Activated CD4-positive, alpha-beta T cell treated with anti-CD3 and anti-CD28 coated beads for 36 hours (primary cell): ENCODE data around the gene PIM3. TPM values are rescaled to one million over a fixed set of nuclear protein-coding genes. Genes with fewer than 3 reads are reported as not detected.

ENCODE experiments used
- ATAC-seq: fragments of 200-7000 bp; cut with Tn5 transposase; one replicate; pipeline ENCODE4 v1.10.0; 2021; ENCODE audit warnings: mild to moderate bottlenecking, moderate library complexity
- CTCF ChIA-PET: fragments of 350-600 bp; sonication (Branson Sonifier 250); formaldehyde crosslinking; loops from one replicate; lab custom pipeline; 2021; ENCODE audit warnings: antibody characterized with exemption; lab: Charles Lee
- POLR2A ChIA-PET: fragments of 350-600 bp; sonication (Branson Sonifier 250); formaldehyde crosslinking; loops from one replicate; lab custom pipeline; 2021; ENCODE audit warnings: antibody characterized with exemption, inconsistent platforms; lab: Charles Lee
- DNase-seq: peaks from one replicate; pipeline ENCODE4 v3.0.0-alpha.2; 2020
- H3K27ac Mint-ChIP-seq: one replicate; pipeline ENCODE4 v1.8.0; 2021; ENCODE audit warnings: mixed read lengths
- H3K27me3 Mint-ChIP-seq: one replicate; pipeline ENCODE4 v1.8.0; 2021; ENCODE audit warnings: mixed read lengths
- H3K36me3 Mint-ChIP-seq: one replicate; pipeline ENCODE4 v1.8.0; 2021; ENCODE audit warnings: low read depth, mixed read lengths
- H3K4me1 Mint-ChIP-seq: one replicate; pipeline ENCODE4 v1.8.0; 2021; ENCODE audit warnings: mixed read lengths
- H3K4me3 Mint-ChIP-seq: one replicate; pipeline ENCODE4 v1.8.0; 2021; ENCODE audit warnings: mild to moderate bottlenecking, moderate library complexity, mixed read lengths
- H3K9me3 Mint-ChIP-seq: one replicate; pipeline ENCODE4 v1.8.0; 2021; ENCODE audit warnings: low read depth, mixed read lengths
- intact Hi-C, 2 experiments: fragments of 100-400 bp; cut with DNase I in 1 of 2; cut with micrococcal nuclease in 1 of 2; formaldehyde crosslinking; loops; one replicate each; pipeline versions ENCODE4 v1.14.2 to v1.15.1; 2022 to 2024; cut with DNase I, micrococcal nuclease
- total RNA-seq, 2 experiments: library from RNA; stranded (reverse); gene quantifications; one replicate each; pipeline ENCODE4 v1.2.3, GENCODE V29; 2021

PIM3 gene
- total RNA-seq, 2 experiments from 2014 or later: 127 to 165 TPM

- CTCF ChIA-PET: interaction anchor here (0.7 to 1.1 kb wide), 2 partner anchors 25 to 30 kb away, joined by 3 to 4 read pairs; no protein-coding TSS in a partner anchor
- H3K27me3 Mint-ChIP-seq: peaks cover 4% of the 10 kb centered on the region
- POLR2A ChIA-PET: interaction anchor here (0.7 kb wide), 1 partner anchor 33 kb away, joined by 3 read pairs; no protein-coding TSS in a partner anchor
- no peak overlapping the region for H3K4me3 Mint-ChIP-seq
- no peak overlapping the region for H3K27ac Mint-ChIP-seq
- ATAC-seq (no peak), DNase-seq (no peak)
- H3K4me1 Mint-ChIP-seq: peaks cover 9% of the 10 kb centered on the region
- H3K9me3 Mint-ChIP-seq: peaks cover 2% of the 10 kb centered on the region
- intact Hi-C loops: loop anchor here in 1 of 2 experiments (1.0 to 2.0 kb wide), 2 partner anchors 17 to 82 kb away; partner anchors contain the start of genes ALG12 and CRELD2
- no peaks in the 10 kb centered on the region for H3K36me3 Mint-ChIP-seq
Observed at GRCh38 chr22:49999946-50000586, 39.5 kb downstream of the PIM3 start.

DNA sequence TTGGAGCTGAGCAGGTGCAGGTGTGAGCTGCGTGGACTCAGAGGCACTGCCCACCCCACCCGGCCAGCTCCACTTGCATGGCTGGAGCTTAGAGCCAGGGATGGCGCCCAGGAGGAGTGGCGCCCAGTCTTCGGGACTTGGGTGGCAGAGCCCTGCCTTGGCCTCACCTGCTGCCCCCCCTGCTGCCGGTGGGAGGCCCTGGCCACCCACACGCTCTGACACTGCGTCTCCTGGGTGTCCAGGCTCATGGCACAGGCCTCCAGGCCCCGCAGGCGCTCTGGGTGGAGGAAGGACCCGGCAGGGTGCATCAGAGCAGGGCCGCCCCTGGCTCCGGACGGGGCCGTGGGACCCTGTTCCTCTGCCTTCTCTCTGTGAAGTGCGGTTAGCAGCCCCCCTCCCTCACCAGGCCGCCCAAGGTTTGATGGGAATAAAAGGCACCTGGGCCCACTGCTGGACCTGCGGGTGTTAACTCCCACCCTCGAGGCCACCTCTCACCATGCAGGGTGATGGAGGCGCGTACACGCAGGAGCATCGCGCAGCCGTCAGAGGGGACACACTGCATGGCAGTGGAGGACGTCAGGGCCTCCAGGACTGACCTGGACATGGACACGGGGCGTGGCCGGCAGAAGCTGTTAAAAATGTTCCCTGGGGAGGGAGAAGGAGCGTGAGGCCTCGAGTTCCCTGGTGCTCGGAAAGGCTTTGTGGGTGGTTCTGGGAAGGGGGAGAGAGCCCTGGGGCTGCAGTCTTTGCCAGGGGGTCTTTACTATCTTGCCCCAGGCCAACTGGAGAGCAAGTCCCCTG lies 40.2 kb downstream of the PIM3 start:
- CTCF ChIA-PET: interaction anchor here (0.7 to 1.1 kb wide), 3 partner anchors 18 to 29 kb away, joined by 3 to 4 read pairs (median 3); no protein-coding TSS in a partner anchor
- intact Hi-C loops: no loop called here
- POLR2A ChIA-PET: interaction anchor here (0.7 kb wide), 1 partner anchor 34 kb away, joined by 3 read pairs; no protein-coding TSS in a partner anchor
- no peaks in the 10 kb centered on the region for H3K36me3 Mint-ChIP-seq
- no peak overlapping the region for H3K27ac Mint-ChIP-seq
- H3K27me3 Mint-ChIP-seq: peaks cover 4% of the 10 kb centered on the region
- DNase-seq (peak; percentile 2), ATAC-seq (no peak)
- H3K4me3 Mint-ChIP-seq: no peak overlapping the region
- peaks cover 2% of the 10 kb centered on the region for H3K9me3 Mint-ChIP-seq
- H3K4me1 Mint-ChIP-seq: peaks cover 12% of the 10 kb centered on the region

GRCh38 chr22:50001388-50002231 lies 41.0 kb downstream of the PIM3 start:
- ATAC-seq: no peak
- peaks cover 4% of the 10 kb centered on the region for H3K27me3 Mint-ChIP-seq
- no peak overlapping the region for H3K4me3 Mint-ChIP-seq
- no peaks in the 10 kb centered on the region for H3K36me3 Mint-ChIP-seq
- ChIA-PET CTCF (interaction anchor here (0.8 to 1.0 kb wide), 2 partner anchors 17 to 29 kb away, joined by 3 to 5 read pairs; no protein-coding TSS in a partner anchor), POLR2A (no interaction called here)
- H3K4me1 Mint-ChIP-seq: peaks cover 12% of the 10 kb centered on the region
- intact Hi-C loops: no loop called here
- peaks cover 2% of the 10 kb centered on the region for H3K9me3 Mint-ChIP-seq
- DNase-seq: peak; percentile 4
- H3K27ac Mint-ChIP-seq: no peak overlapping the region

GRCh38 chr22:50002791-50003190 lies 42.2 kb downstream of the PIM3 start:
- POLR2A ChIA-PET: no interaction called here
- Mint-ChIP-seq H3K9me3 (peaks cover 2% of the 10 kb centered on the region), H3K36me3 (no peaks in the 10 kb centered on the region), H3K27me3 (peaks cover 4% of the 10 kb centered on the region), H3K4me1 (peaks cover 12% of the 10 kb centered on the region), H3K4me3 (no peak overlapping the region), H3K27ac (no peak overlapping the region)
- no peak for ATAC-seq
- no peak for DNase-seq
- intact Hi-C loops: no loop called here
- CTCF ChIA-PET: interaction anchor here (1.0 kb wide), 1 partner anchor 28 kb away, joined by 5 read pairs; no protein-coding TSS in a partner anchor

- DNase-seq: peak; percentile 4
- Mint-ChIP-seq H3K9me3 (no peaks in the 10 kb centered on the region), H3K27ac (no peak overlapping the region), H3K27me3 (peaks cover 2% of the 10 kb centered on the region), H3K4me3 (no peak overlapping the region), H3K36me3 (no peaks in the 10 kb centered on the region), H3K4me1 (peaks cover 5% of the 10 kb centered on the region)
- ChIA-PET CTCF (interaction anchor here (1.3 to 2.4 kb wide), 3 partner anchors 11 to 25 kb away, joined by 5 to 9 read pairs (median 6); no protein-coding TSS in a partner anchor), POLR2A (interaction anchor here (0.6 to 1.0 kb wide), 2 partner anchors 17 to 74 kb away, joined by 3 read pairs; no protein-coding TSS in a partner anchor)
- ATAC-seq: peak; percentile 70
- intact Hi-C loops: no loop called here
Observed at GRCh38 chr22:50004918-50005317, 44.3 kb downstream of the PIM3 start.

GRCh38 chr22:50007057-50007511 lies 46.5 kb downstream of the PIM3 start:
- ATAC-seq: no peak
- H3K4me3 Mint-ChIP-seq: no peak overlapping the region
- ChIA-PET POLR2A (no interaction called here), CTCF (no interaction called here)
- peaks cover 17% of the 10 kb centered on the region for H3K4me1 Mint-ChIP-seq
- H3K36me3 Mint-ChIP-seq: no peaks in the 10 kb centered on the region
- H3K27me3 Mint-ChIP-seq: peaks cover 2% of the 10 kb centered on the region
- DNase-seq: no peak
- intact Hi-C loops: no loop called here
- no peaks in the 10 kb centered on the region for H3K9me3 Mint-ChIP-seq
- H3K27ac Mint-ChIP-seq: no peak overlapping the region

DNA sequence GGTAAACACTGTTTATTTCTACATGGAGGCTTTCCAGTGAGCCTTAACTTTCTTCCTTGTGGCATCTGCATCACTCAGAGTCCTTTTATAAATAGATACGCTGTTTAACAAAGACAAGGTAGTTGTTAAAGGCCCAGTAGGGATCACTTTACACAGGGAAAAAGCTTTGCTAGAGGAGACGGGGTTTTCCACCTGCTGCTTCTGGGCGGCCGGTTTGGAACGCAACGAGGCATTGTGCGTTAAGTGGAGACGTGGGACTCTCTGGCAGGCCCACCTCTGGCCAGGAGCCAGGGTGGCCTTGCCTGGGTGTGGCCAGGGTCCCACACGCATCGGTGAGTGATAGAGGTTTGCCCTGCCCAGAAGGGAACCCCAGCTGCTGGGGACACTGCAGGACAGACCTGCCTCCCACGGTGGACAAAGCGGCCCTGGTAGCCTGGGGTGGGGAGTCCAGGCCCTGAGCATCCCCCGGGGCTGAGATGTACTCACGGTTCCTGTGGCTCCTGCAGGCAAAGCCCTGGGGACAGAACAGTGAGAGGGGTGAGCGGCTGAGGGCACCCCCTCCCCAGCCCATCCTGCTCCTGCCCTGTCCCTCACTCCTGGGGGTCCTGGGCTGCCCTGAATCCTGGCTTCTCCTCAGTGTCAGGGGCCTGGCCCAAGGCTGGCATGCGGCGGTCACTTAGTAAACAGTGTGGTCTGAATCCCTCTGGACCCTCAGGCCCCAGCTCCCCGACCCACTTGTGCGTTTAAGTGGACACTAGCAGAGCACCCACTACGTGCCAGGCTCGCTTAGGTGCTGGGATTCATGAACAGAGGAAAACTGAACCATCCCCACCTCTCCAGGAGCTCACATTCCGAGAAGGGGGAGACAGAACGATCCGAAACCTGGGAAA lies 47.8 kb downstream of the PIM3 start:
- DNase-seq: no peak
- H3K4me3 Mint-ChIP-seq: no peak overlapping the region
- H3K9me3 Mint-ChIP-seq: no peaks in the 10 kb centered on the region
- POLR2A ChIA-PET: no interaction called here
- CTCF ChIA-PET: interaction anchor here (0.7 kb wide), 1 partner anchor 11 kb away, joined by 3 read pairs; no protein-coding TSS in a partner anchor
- no peak overlapping the region for H3K27ac Mint-ChIP-seq
- intact Hi-C loops: no loop called here
- H3K36me3 Mint-ChIP-seq: no peaks in the 10 kb centered on the region
- ATAC-seq: no peak
- peaks cover 17% of the 10 kb centered on the region for H3K4me1 Mint-ChIP-seq
- H3K27me3 Mint-ChIP-seq: no peaks in the 10 kb centered on the region

GRCh38 chr22:50009251-50009650 lies 48.7 kb downstream of the PIM3 start:
- H3K36me3 Mint-ChIP-seq: no peaks in the 10 kb centered on the region
- ChIA-PET POLR2A (no interaction called here), CTCF (interaction anchor here (0.7 kb wide), 1 partner anchor 10 kb away, joined by 3 read pairs; no protein-coding TSS in a partner anchor)
- no peaks in the 10 kb centered on the region for H3K27me3 Mint-ChIP-seq
- intact Hi-C loops: no loop called here
- H3K4me1 Mint-ChIP-seq: peaks cover 17% of the 10 kb centered on the region
- H3K9me3 Mint-ChIP-seq: no peaks in the 10 kb centered on the region
- no peak overlapping the region for H3K4me3 Mint-ChIP-seq
- ATAC-seq (no peak), DNase-seq (peak; percentile 6)
- no peak overlapping the region for H3K27ac Mint-ChIP-seq

DNA sequence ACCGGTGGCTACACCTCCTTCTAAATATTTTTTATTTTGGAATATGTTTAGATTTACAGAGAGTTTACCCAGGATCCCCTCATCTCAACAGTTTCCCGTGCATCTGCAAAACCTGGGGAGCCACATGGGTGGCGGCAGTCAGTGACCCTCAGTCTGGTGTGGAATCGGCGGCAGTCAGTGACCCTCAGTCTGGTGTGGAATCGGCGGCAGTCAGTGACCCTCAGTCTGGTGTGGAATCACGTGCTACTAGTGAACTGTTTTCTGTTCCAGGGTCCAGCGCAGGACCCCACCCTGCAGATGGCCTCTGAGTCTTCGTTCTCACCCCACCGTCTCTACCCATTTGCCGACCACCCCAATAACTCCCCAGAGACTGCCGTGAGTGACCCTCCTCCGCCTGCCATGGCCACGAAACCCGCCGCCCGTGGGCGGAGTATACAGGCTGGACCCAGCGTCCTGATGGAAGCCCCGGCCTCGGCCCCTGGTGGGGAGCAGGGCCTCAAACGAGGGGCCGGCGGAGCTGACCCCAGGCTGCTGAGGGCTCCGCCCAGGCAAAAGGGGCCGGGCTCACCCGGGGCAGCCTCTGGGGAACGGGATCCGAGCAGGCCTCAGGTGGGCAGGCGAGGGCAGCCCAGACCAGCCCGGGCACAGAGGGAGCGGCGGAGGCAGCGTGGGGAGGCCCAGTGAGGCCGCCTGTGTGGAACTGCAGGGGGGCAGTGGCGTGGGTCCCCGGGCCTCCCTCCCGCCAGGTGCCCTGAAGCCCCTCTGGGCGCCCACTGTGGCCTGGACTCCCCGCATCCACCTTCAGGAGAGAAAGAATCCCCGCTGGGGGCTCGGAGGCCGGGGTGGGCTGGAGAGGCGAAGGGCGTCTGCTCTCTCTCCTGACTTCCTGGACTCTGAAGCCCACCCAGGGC lies 49.4 kb downstream of the PIM3 start:
- H3K4me3 Mint-ChIP-seq: peak overlapping the region; percentile 17
- CTCF ChIA-PET: no interaction called here
- ATAC-seq (no peak), DNase-seq (peak; percentile 5)
- H3K4me1 Mint-ChIP-seq: peaks cover 15% of the 10 kb centered on the region
- POLR2A ChIA-PET: no interaction called here
- no peaks in the 10 kb centered on the region for H3K9me3 Mint-ChIP-seq
- no peaks in the 10 kb centered on the region for H3K36me3 Mint-ChIP-seq
- no peaks in the 10 kb centered on the region for H3K27me3 Mint-ChIP-seq
- intact Hi-C loops: no loop called here
- no peak overlapping the region for H3K27ac Mint-ChIP-seq
